Hepatocyte (in vitro differentiated cells): Measurements from ENCODE around the gene TRAPPC3.
A peak's percentile ranks its signal among the peaks of the same experiment; 100 is the strongest.

Experiments used
- EZH2 ChIP-seq: fragments of 200-600 bp; sonication (generic); IDR thresholded peaks from 2 replicates; pipeline ENCODE4 v1.6.1; 2016; ENCODE audit warnings: antibody characterized with exemption, mild to moderate bottlenecking, borderline replicate concordance
- EZH2phosphoT487 ChIP-seq: fragments of 200-600 bp; sonication (generic); IDR thresholded peaks from one replicate; pipeline ENCODE4 v1.6.1; 2018; ENCODE audit warnings: antibody characterized with exemption, mild to moderate bottlenecking, low read depth, moderate library complexity; ENCODE audit not compliant: unreplicated experiment, severe bottlenecking
- TF ChIP-seq, protein P1 (sequence below): fragments of 200-600 bp; sonication (generic); IDR thresholded peaks from 2 replicates; pipeline ENCODE4 v1.5.1; 2016; ENCODE audit warnings: antibody characterized with exemption, mild to moderate bottlenecking; ENCODE audit not compliant: poor library complexity

DNA sequence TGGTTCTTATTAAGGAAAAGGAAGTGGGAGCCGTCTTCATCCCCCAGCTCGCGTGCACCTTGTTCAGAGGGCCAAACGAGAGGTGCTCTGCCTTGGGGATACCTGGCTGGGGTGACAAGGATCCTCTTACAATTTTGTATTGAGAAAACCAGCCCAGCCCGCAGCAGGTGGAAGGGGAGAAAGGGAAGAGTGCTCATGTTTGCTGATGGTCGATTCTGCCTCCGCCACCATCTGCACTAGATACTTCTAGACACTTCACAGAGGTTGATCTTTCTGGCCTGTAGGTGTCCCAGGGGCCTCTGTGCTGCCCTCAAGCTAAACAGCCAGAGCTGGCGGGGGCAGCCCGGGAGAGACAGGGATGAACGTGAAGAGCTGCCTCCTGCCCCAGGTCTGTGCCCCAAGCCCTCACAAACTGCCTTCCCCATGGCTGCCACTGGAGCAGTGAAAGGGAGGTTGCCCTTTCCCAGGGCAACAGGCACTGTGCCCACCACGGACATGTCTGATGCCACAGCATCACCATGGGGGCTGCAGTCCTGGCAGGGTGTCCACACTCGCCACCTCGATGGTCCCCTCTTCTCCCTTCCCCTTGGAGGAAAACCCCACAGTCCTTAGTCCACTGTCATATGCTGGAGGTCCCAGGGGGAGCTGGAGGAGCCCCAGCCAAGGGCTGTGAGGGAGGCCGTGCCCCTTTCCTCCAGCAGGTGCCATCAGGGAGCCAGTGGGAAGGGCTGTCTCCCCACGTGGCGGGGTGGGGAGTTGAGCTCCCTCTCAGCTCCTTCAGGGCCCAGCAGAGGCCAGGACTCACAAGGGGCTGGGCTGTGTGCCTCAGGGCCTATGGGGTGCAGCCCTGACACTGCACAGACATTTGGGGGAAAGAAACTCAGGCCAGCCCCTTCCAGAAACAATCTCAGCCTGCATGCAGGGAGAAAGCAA is 52.5 kb downstream of the TRAPPC3 start:
- TF ChIP-seq, protein P1, sequence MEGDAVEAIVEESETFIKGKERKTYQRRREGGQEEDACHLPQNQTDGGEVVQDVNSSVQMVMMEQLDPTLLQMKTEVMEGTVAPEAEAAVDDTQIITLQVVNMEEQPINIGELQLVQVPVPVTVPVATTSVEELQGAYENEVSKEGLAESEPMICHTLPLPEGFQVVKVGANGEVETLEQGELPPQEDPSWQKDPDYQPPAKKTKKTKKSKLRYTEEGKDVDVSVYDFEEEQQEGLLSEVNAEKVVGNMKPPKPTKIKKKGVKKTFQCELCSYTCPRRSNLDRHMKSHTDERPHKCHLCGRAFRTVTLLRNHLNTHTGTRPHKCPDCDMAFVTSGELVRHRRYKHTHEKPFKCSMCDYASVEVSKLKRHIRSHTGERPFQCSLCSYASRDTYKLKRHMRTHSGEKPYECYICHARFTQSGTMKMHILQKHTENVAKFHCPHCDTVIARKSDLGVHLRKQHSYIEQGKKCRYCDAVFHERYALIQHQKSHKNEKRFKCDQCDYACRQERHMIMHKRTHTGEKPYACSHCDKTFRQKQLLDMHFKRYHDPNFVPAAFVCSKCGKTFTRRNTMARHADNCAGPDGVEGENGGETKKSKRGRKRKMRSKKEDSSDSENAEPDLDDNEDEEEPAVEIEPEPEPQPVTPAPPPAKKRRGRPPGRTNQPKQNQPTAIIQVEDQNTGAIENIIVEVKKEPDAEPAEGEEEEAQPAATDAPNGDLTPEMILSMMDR, result peak; percentile 26
- TF ChIP-seq EZH2phosphoT487, result no peak
- TF ChIP-seq EZH2, result no peak
